PFSK-1 (cell line): ENCODE results near the gene TBPL1.

Experiments used
- POLR2AphosphoS5 ChIP-seq: IDR thresholded peaks from 2 replicates; pipeline ENCODE4 v1.6.1; 2012; ENCODE audit warnings: low read depth, mild to moderate bottlenecking, control low read depth, low read length, moderate library complexity
- SIN3A ChIP-seq: IDR thresholded peaks from 2 replicates; pipeline ENCODE4 v1.6.1; 2012; ENCODE audit warnings: mild to moderate bottlenecking, low read length, moderate library complexity, borderline replicate concordance; ENCODE audit not compliant: insufficient read depth
- TAF1 ChIP-seq: IDR thresholded peaks from 2 replicates; pipeline ENCODE4 v1.6.1; 2012; ENCODE audit warnings: low read length, control low read depth, borderline replicate concordance; ENCODE audit not compliant: insufficient read depth

DNA sequence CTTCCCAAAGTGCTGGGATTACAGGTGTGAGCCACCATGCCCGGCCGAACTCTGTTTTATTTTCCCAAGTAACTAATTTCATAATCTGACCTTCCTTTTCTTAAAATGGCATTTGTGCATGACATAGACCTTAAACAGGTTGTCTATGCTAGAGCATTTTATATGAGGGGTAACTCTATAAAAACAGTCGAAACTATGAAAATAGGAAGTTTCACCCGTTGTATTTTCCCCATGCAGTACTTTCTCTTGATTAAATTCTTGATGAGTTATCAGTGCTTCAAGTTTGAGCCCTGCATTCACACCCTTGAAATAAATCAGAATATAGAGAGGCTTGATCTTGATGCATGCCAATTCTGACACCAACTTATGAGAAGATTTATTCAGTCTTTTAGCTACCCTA is 11.7 kb downstream of the TBPL1 start:
- TF ChIP-seq SIN3A = no peak
- no peak for TF ChIP-seq TAF1
- no peak for TF ChIP-seq POLR2AphosphoS5
